HG02938 (cell line): ENCODE data around the gene USP22.

Experiments used
- ATAC-seq: cut with Tn5 transposase; IDR thresholded peaks from one replicate; pipeline ENCODE4 v1.9.1; 2021; ENCODE audit warnings: mild to moderate bottlenecking, moderate library complexity; ENCODE audit not compliant: unreplicated experiment

The USP22 gene

GRCh38 chr17:21049457-21049856 lies 6.6 kb upstream of the USP22 start:
- ATAC-seq: no peak

- ATAC-seq: no peak
Observed at GRCh38 chr17:21046216-21046615, 3.4 kb upstream of the USP22 start.

GRCh38 chr17:21044971-21045370 lies 2.2 kb upstream of the USP22 start:
- ATAC-seq: no peak

DNA sequence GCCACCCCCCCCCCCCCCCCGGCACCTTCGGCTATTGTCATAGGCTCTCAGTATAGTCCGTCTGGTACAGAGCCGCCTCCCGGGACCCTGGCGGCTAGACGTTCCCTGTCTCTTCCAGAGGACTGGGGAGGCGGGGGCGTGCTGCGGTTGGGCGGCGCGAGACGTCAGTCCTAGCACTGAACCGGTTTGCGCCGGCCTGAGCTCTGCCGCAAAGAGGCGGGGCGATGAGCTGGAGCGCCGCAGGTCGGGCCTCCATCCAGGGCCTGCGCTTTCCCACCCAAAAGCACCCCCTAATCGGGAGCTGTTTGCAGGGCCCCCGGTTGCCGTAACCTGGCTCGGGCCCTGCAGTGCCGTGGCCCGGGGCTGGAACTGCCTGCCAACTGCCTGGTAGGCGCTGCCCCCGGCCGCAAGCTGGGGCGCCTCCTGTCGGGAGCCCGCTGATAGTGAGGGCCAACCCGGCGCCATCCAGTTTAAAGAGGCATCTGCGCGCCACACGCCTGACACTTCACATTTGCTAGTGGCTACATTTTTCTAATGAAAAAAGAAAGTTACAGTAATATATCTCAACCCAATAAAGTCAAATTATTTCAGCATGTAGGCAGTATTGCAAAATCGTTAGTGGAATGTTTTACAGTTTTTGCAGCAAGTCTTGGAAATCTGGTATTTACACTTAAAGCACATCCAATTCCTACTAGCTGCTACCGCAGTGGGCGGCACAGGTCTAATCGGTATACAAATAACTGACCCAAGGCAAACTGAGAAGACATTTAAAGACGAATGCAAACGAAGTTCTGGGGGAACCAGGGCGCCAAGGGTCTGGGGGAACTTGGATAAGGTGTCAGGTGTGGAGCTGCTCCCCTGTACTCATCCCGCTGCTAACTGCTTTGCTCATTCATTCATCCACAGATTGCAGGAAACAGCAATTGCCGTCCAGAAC lies 753 bp upstream of the USP22 start:
- ATAC-seq: peak; percentile 74

DNA sequence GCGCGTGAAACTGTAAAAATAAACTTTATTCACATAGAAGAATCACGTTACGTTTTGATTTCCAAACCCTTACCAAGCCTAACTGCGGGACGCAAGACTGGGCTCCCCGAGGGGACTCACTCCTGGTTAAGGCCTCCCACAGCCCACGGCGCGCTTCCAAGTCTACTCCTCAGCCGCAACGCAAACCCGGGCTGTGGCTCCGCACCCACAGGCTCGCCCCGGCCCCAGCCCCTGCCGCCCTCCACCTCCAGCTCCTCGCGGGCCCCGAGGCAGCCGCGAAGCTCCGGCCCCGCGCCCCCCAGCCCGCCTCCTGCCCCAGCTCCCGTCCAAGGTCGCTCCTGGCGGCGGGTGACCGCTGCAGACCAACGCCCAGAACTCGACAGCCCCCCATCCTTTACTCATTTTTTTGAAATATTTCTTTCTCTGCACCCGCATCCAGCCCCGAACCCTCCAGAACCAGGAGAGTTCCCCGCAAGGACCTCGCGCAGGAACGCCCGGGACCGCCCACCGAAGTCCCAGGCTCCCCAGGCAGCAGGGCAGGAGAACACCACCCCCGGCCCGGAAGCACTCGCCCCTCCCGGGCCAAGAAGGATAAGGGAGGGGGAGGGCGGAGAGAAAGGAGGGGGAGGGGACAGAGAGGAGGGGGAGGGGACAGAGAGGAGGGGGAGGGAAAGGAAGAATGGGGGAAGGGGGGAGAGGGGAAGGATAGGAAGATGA lies 912 bp downstream of the USP22 start:
- ATAC-seq: no peak

DNA sequence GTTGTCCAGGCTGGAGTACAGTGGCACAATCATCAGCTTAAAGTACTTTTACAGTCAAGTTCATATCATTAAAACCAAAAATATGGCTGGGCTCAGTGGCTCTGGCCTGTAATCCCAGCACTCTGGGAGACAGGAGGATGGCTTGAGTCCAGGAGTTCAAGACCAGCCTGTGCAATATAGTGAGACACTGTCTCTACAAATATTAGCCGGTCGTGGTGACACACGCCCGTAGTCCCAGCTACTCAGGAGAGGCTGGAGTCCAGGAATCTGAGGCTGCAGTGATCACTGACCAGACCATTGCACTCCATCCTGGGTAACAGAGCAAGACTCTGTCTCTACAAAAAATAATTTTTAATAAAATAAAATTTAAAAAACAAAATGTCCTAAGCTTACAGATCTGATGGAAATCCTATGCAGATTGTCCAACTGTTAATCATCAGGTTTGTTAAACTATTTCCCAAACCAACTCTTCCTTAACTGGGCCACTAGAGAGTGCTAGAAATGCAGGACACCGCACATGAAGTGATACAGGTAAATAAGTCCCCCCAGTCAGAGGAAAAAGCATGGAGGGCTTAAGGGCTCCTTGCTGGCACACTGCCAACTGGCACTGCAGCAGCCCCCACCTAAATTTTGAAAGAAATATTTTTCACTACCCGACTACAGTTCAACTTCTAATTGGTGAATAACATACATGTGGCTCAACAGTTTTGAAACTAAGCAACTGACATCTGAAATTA lies 2.8 kb downstream of the USP22 start:
- no peak for ATAC-seq

DNA sequence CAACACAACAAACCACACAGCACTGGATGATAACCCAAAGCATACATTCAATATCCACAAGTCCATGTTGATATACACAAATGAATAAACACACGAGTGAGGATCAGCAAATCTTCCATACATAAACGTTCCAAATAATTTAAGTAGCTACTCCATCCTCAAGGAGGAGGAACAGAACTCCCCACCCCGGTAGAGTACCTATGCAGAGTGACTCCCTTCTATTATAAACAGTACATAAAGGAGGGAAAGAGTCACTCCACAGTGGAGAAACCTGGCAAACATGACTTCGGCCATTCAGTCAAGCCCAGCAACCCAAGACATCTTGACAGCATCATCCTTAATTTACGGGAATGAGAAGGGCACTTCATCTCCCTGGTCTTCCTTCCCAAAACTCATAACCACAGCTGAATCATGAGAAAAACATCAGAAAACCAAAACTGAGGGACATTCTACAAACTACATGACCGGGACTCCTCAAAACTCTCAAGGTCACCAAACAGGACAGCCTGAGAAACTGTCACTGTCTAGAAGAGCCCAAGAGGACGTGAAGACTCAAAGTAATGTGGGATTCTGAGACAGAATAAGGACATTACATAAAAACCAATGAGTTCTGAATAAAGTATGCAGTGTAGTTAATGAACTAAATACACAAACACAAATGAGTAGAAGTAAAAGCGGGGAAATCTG lies 5.6 kb downstream of the USP22 start:
- ATAC-seq: no peak

DNA sequence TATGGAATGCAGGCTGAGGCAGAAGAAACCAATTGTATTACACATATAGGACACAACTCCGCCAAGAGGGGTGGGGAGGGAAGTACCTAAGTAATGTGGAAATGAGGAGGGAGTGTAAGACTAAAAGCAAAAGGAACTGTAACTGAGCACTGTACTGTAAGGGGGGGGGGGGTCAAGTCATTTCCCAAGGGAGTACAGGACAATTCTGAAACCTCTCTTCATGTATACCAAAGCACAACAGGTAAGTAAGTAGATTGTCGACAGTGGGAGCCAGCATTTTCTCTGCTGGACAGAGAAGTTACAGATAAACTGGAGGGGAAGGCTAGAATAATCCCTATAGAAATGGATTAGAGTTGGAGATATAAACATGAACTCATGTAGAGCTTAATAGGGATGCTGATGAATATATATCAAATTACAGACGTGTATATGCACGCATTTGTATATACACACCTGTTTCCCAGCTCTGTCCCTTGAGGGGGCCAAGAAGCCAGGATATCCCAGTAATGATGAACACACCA lies 6.4 kb downstream of the USP22 start:
- ATAC-seq: no peak

GRCh38 chr17:21035406-21035805 lies 7.4 kb downstream of the USP22 start:
- ATAC-seq: no peak

GRCh38 chr17:21034340-21035235 lies 8.2 kb downstream of the USP22 start:
- peak; percentile 69 for ATAC-seq

DNA sequence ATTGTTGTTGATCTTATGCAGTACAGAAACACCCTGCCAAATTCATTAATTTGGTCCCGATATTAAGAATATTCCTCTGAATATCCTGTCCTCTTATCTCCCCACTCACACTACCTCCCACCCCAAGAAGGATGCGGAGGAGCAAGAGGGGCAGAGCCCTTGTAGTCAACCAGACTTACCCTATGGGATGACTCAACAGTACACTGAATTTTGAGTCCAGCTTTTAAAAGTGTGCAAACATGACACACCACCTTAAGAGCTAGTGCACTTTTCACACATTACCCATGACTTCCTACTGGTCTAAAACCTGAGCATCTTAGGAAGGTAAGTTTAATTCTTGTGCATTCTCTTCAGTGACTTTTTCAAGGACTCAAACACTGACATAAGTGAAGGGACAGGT lies 9.5 kb downstream of the USP22 start:
- ATAC-seq: no peak

DNA sequence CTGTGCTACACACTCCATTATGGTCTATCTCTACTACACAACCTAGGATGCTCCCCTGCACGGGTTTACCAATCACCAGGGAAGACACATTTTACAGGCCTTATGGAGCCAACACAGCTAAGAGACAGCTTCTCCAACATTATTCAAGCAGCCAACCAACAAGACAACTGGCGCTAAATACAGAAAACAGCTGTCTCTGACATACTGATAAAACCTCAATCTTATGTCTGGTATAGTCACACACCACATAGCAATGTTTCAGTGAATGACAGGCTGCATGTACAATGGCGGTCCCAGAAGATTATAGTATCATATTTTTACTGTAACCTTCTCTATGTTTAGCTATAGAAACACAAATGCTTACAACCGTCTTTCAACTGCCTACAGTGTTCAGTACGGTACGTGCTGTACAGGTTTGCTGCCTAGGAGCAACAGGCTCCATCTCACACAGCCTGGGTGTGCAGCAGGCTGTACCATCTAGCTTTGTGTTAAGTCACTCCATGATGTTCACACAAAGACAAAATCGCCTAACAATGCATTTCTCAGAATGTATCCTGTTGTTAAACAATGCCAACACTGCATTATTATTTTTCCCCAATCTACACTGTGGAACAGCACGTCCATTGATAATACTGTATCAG lies 10.9 kb downstream of the USP22 start:
- ATAC-seq: no peak

- ATAC-seq: no peak
Observed at GRCh38 chr17:21030375-21030774, 12.4 kb downstream of the USP22 start.

DNA sequence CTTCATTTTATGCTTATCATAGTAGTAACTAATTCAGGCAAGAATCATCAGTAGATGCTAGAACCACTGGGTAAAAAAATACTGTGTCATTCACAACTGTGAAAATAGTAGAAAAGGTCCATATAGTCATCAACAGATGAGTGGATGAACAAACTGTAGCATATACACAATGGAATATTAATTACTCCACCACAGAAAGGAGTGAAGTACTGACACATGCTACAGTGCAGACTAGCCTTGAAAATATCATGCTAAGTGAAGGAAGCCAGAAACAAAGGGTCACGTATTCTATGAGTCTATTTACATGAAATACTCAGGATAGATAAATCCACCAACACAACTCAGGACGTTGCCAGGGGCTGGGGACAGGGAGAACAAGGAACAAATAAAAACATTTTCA lies 13.3 kb downstream of the USP22 start:
- ATAC-seq: no peak

GRCh38 chr17:21029036-21029435 lies 13.8 kb downstream of the USP22 start:
- ATAC-seq: no peak

- no peak for ATAC-seq
Observed at GRCh38 chr17:21028192-21028591, 14.6 kb downstream of the USP22 start.

DNA sequence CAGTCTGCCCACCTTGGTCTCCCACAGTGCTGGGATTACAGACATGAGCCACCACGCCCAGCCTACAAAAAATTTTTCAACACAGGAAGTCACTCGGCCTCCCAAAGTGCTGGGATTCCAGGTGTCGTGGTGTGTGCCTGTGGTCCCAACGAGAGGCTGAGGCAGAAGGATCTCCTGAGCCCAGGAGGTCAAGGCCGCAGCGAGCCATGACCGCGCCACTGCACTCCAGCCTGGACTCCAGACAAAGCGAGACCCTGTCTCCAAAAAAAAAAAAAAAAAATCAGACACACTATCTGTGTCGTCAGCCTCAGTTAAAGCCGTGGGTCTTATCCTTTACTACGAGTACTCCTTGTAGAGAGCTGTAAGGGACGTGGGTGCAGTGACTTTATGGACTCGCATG lies 15.8 kb downstream of the USP22 start:
- ATAC-seq: no peak

GRCh38 chr17:21025451-21025850 lies 17.4 kb downstream of the USP22 start:
- ATAC-seq: no peak

GRCh38 chr17:21024024-21024423 lies 18.8 kb downstream of the USP22 start:
- ATAC-seq: no peak
